Measurements from ENCODE around the gene TFEC.

DNA sequence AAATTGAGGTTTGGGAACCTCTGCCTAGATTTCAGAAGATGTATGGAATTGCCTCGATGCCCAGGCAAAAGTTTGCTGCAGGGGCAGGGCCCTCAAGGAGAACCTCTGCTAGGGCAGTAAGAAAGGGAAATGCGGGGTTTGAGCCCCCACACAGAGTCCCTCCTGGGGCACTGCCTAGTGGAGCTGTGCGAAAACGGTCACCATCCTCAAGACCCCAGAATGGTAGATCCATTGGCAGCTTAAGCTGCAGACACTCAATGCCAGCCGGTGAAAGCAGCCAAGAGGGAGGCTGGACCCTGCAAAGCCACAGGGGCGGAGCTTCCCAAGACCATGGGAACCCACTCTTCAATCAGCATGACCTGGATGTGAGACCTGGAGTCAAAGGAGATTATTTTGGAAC, 15.0 kb upstream of the TFEC start:
- TF ChIP-seq, protein P1, sequence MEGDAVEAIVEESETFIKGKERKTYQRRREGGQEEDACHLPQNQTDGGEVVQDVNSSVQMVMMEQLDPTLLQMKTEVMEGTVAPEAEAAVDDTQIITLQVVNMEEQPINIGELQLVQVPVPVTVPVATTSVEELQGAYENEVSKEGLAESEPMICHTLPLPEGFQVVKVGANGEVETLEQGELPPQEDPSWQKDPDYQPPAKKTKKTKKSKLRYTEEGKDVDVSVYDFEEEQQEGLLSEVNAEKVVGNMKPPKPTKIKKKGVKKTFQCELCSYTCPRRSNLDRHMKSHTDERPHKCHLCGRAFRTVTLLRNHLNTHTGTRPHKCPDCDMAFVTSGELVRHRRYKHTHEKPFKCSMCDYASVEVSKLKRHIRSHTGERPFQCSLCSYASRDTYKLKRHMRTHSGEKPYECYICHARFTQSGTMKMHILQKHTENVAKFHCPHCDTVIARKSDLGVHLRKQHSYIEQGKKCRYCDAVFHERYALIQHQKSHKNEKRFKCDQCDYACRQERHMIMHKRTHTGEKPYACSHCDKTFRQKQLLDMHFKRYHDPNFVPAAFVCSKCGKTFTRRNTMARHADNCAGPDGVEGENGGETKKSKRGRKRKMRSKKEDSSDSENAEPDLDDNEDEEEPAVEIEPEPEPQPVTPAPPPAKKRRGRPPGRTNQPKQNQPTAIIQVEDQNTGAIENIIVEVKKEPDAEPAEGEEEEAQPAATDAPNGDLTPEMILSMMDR (IDR thresholded peaks at IDR 0.05 in 2 of 3, conservative IDR thresholded peaks at IDR 0.05 in 1 of 3; ENCODE audit: control insufficient read depth in 2 of 3, extremely low read depth in 1 of 3, insufficient read depth in 1 of 3, low read depth in 3 of 3, low read length in 3 of 3), result no peak
- no peak for TF ChIP-seq EZH2 (IDR thresholded peaks at IDR 0.05; ENCODE audit: borderline replicate concordance, control insufficient read depth, low read depth, low read length)
- TF ChIP-seq SPI1 (IDR thresholded peaks at IDR 0.05; ENCODE audit: borderline replicate concordance, insufficient read depth, low read depth, low read length), result no peak
- TF ChIP-seq MEF2A (IDR thresholded peaks at IDR 0.05; ENCODE audit: insufficient read depth, low read depth, low read length), result no peak
- TF ChIP-seq, protein P2, sequence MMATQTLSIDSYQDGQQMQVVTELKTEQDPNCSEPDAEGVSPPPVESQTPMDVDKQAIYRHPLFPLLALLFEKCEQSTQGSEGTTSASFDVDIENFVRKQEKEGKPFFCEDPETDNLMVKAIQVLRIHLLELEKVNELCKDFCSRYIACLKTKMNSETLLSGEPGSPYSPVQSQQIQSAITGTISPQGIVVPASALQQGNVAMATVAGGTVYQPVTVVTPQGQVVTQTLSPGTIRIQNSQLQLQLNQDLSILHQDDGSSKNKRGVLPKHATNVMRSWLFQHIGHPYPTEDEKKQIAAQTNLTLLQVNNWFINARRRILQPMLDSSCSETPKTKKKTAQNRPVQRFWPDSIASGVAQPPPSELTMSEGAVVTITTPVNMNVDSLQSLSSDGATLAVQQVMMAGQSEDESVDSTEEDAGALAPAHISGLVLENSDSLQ (IDR thresholded peaks at IDR 0.05), result no peak
- TF ChIP-seq LARP7 (IDR thresholded peaks at IDR 0.05), result no peak
- TF ChIP-seq, protein P3, sequence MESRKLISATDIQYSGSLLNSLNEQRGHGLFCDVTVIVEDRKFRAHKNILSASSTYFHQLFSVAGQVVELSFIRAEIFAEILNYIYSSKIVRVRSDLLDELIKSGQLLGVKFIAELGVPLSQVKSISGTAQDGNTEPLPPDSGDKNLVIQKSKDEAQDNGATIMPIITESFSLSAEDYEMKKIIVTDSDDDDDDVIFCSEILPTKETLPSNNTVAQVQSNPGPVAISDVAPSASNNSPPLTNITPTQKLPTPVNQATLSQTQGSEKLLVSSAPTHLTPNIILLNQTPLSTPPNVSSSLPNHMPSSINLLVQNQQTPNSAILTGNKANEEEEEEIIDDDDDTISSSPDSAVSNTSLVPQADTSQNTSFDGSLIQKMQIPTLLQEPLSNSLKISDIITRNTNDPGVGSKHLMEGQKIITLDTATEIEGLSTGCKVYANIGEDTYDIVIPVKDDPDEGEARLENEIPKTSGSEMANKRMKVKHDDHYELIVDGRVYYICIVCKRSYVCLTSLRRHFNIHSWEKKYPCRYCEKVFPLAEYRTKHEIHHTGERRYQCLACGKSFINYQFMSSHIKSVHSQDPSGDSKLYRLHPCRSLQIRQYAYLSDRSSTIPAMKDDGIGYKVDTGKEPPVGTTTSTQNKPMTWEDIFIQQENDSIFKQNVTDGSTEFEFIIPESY (IDR thresholded peaks at IDR 0.05), result no peak
- TF ChIP-seq, protein P4, sequence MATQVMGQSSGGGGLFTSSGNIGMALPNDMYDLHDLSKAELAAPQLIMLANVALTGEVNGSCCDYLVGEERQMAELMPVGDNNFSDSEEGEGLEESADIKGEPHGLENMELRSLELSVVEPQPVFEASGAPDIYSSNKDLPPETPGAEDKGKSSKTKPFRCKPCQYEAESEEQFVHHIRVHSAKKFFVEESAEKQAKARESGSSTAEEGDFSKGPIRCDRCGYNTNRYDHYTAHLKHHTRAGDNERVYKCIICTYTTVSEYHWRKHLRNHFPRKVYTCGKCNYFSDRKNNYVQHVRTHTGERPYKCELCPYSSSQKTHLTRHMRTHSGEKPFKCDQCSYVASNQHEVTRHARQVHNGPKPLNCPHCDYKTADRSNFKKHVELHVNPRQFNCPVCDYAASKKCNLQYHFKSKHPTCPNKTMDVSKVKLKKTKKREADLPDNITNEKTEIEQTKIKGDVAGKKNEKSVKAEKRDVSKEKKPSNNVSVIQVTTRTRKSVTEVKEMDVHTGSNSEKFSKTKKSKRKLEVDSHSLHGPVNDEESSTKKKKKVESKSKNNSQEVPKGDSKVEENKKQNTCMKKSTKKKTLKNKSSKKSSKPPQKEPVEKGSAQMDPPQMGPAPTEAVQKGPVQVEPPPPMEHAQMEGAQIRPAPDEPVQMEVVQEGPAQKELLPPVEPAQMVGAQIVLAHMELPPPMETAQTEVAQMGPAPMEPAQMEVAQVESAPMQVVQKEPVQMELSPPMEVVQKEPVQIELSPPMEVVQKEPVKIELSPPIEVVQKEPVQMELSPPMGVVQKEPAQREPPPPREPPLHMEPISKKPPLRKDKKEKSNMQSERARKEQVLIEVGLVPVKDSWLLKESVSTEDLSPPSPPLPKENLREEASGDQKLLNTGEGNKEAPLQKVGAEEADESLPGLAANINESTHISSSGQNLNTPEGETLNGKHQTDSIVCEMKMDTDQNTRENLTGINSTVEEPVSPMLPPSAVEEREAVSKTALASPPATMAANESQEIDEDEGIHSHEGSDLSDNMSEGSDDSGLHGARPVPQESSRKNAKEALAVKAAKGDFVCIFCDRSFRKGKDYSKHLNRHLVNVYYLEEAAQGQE (IDR thresholded peaks at IDR 0.05; ENCODE audit: low read depth, low read length), result no peak
- TF ChIP-seq POLR2AphosphoS5 (IDR thresholded peaks at IDR 0.05; ENCODE audit: low read length), result no peak
- TF ChIP-seq, protein P5, sequence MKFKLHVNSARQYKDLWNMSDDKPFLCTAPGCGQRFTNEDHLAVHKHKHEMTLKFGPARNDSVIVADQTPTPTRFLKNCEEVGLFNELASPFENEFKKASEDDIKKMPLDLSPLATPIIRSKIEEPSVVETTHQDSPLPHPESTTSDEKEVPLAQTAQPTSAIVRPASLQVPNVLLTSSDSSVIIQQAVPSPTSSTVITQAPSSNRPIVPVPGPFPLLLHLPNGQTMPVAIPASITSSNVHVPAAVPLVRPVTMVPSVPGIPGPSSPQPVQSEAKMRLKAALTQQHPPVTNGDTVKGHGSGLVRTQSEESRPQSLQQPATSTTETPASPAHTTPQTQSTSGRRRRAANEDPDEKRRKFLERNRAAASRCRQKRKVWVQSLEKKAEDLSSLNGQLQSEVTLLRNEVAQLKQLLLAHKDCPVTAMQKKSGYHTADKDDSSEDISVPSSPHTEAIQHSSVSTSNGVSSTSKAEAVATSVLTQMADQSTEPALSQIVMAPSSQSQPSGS (IDR thresholded peaks at IDR 0.05; ENCODE audit: low read length), result no peak
- TF ChIP-seq SIN3A (IDR thresholded peaks at IDR 0.05; ENCODE audit: low read depth, low read length), result no peak
